HG03060 (cell line): ENCODE results near the gene DMD.
"Not testable (repeated sequence)": the region's sequence is repeated elsewhere in the genome, so short reads cannot be mapped to it uniquely, and the experiment has no call there.

Experiments
- ATAC-seq: cut with Tn5 transposase; IDR thresholded peaks from one replicate; pipeline ENCODE4 v1.9.1; 2021; ENCODE audit warnings: low read depth, moderate number of reproducible peaks; ENCODE audit not compliant: unreplicated experiment

DMD gene

DNA sequence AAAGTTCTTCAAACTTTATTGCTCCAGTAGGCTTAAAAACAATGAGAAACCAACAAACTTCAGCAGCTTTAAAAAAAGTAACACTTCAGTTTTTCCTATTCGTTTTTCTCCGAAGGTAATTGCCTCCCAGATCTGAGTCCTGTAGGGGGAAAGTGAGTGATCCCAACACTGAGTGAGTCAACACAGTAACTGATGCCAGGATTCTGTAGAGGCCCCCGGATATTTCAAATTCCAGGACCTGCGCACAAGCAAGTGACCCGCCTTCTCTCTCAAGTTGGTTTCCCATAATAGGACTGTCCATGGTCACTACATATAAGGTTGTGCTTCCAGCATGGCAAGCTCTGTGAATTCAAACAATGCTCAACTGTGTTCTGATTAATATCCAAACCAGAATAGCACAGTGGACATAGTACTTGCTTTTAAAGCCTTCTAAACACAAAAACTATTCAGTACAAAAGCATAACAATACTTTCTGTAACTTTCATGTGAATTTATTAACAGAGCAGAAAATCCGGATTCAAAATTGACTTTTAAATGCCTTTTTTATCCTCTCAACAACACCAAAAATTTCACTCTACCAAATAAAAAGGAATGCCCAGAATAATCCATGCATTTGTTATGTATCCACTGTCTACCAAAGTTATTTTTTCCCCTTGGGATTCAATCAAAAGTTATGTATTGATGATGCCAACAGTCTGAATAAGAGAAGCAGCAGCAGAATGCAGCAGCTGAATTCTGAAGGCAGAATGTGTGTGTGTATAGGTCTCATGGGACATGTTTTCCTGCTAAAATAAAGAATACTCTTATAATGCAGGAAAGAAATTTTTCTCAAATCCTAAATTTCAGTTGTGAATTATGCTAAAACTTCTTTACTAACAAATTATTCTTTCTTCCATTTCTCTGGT lies at the start of gene DMD:
Gene DMD (minus strand): TSS at position 194 of the 905 bp plus-strand sequence. CDS start 237 bp downstream, outside the sequence.
- no peak for ATAC-seq

DNA sequence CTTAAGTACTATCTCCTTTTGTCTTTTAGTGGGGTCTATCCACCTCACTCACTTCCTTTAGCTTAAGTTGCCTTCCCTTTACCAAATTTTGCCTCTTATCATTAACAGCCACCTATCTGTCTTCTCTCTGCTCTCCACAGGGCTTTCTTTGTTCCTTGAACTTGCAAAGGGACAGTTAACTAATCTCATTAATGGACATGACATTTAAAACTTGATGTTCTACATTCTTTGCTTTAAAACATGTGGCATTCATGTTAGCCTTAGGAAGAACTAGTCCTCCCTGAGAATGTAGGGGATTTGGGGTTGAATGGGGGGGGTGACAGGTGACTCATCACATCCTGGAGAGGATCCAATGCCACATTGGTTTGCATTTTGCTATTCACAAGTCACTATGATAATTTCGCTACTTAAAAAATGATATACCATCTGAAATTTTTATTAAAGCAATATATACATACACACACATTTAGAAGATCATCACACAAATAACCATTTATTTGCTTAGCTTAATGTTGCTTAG lies 41.0 kb upstream of the DMD start:
- no peak for ATAC-seq

DNA sequence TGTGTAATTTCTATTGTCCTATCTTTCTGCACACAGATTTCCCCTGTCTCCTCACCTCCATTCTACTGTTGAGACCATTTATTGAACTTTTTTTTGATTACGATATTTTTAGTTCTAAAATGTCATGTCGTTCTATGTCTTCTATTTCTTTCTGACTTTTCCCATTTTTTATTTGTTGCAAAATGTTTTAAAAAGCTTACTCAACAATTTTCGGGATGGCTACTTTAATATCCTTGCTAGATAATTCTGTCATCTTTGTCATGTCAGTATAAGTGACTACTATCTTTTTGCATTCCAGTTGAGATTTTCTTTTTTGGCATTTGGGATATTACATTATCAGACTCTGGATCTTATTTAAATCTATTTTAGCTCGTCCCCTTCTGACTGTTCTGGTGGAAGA lies 7.5 kb upstream of the DMD start:
- no peak for ATAC-seq

DNA sequence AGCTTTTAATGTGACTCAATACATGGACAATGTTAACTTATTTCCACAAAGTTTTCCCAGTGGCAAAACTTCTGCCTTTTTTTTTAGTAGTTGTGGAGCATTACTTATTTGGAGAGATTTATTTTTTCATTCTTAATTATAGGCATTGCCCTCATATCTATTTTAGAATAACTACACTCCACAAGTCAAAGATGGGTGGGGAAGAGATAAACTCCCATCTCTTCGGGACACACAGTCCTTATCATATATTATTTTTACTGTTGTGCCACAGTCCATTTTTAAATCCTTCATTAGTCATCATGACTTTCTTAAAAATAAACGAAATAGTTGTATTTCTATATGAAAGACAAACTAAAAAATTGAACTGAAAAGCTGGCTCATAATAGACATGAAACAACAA lies 1.2 kb downstream of the DMD start:
- ATAC-seq = no peak

DNA sequence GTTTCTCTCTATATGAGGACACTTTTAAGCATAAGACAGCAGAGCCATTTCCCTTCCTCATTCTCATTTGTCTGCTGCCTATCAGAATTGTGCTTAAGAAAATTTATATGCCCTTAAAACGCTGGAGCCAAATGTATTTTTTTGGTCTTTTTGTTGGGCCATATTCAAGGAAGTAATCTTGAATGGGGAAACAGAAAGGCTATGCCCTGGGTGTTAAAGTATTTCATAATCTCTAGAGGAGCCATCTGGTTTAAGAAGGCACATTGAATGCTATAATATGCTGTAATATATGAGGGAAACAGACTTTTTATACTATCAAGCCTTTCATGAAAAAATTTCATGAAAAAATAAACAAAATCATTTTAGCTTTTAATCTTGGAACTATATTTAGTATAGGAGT lies 4.3 kb downstream of the DMD start:
- ATAC-seq = no peak

DNA sequence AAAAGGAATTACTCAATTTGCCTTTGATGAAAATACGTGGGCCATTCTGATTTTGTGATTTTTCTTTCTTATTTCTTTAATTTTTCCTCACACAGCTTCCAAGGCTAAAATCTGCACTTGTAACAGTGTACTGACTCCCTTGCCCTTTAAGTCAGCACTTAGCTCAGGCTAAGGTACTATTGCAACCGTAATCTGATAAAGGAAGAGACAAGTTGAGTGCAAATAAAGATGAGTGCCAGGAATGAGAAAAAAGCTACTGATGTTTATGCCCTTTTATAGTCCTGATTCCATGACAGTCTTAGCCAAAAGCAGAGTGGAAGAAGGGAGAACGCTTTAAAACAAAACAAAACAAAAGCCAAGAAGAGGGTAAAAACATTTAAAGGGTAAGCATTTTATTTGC lies 6.0 kb downstream of the DMD start:
- ATAC-seq = no peak

DNA sequence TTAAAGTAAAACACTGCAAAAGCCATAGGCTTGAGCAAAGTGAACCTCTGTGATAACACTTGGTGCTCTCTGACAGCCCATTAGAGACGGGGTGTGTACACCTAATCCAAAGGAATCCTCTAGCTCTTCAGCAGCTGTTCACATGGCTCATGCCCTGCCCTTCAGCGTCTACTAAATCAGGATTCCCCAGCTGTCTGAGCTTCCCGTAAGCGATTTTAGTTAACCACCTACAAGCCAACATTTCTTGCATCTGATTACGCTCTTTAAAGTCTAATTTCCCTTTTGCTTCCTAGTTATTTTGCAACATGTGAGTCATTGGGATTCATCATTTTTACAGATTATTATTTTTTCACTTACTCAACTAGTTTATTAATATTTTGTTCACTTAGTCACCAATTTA lies 6.5 kb downstream of the DMD start:
- no peak for ATAC-seq

DNA sequence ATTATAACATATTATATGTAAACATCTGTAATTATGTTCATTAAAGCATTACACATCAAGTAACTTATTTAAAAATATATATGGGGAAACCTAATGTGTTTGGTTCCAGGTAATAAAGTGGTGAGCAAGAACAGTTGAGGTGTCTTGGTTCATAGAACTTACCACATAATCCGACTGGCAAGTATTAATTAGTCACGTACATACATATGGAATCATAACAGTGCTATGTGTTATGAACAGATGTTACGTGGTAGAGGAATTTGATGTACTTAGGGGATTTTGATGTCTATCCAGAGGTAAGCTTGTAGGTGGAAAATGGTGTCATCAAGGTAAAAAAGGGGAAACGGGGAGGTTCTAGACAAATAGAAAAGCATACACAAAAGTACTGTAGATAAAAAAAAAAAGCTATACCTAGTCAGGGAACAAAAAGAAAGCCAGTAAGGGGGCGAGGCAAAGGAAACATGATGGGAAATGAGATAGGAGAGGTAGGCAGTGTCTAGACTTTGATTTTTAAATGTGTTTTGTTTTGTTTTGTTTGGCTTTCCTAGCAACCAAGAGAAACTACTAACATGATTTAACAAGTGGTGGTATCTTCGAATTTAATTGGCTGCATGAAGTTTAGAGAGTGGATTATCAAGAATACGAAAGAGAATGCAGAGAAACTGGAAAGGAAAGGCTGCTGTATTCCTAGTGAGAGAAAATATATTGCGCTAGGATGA lies 12.6 kb downstream of the DMD start:
- ATAC-seq = no peak

DNA sequence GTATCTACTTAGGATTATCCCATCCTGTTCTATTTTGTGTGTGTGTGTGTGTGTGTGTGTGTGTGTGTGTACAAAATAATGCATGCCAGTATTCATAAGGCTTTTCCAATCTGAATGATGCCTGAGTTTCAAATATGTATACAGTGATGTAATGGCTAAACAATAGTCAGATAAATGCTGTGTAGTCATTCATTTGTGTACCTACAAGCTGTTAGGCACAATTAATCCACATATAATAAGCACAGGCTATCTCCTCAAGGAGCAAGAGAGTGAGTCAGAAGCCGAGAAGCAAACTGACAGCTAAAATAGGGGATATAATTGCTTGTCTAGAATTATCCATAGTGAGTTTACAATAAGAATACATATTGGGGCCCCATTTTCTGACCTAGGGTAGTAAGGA lies 15.7 kb downstream of the DMD start:
- ATAC-seq = no peak

DNA sequence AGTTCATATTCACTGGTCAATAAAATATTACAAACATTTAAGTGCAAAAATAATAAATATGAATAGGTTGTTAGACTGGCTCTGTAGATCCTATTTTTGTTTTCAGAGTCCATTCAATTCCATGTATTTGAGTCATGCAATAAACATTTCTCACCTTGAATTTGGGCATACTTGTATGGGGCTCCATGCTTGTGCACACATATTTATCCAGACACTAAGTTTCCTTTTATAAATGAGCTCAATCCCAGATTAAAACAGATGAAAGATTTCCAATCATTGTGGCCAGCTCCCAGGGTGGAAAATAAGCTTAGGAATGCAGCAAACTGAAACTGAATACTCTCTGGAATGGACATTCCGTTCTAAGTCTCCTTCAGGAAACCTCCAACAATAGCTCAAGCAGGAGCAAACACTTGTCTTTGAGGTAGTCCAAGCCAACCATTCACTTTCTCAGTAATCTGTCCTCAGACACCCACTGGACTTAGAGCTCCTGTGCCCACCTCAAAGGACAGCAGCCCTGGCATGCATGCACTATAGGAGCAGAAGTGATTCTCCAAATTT lies 16.4 kb downstream of the DMD start:
- no peak for ATAC-seq

DNA sequence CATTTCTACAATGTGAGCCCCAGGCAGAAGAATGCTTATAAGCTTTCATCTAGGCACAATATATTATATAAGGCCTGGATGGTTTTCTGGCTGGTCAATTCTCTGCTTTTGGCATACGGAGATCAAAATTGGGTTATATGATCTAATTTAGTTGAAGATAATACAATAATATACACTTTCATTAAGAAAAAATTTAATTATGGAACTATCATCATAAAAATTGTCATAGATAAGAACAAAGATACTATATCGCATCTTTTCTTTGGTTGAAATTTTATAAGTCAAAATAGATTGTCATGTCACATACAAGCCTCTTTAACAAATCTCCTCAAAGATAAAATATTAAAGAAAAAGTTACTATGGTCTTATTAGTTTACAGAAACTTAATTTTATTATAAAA lies 17.1 kb downstream of the DMD start:
- ATAC-seq = no peak

DNA sequence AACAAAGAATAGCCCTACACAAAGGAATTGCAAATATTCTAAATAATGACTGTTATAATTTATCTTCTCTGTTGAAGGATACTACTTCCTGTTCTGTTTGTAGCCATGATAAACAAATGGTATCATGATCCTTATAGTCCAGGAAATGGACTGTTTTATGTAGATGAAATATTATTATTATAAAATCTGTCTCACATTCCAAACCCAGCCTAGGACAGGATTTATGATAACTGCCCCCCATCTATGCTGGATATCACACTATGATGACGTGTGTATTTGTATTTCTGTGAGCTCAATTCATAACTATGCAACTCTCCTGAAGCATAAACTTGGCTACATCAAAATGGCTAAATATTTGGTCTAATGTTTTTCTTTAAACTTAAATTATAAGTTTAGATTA lies 21.3 kb downstream of the DMD start:
- no peak for ATAC-seq

DNA sequence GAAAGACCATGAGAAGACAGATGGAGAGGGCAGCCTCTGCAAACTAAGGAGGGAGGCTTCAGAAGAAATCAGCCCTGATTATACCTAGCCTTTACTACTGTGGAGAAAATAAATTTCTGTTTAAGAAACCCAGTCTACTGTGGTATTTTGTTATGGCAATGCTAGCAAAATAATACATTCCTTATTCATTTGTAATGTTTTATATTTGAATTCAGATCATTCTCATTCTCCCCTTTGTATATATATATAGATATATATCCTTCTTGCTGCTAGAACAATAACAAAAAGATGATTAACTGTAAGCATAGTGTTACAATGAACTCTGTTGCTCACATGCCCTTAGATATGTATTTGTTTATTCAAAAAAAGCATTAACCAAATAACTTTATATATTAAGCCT lies 22.5 kb downstream of the DMD start:
- ATAC-seq = no peak

DNA sequence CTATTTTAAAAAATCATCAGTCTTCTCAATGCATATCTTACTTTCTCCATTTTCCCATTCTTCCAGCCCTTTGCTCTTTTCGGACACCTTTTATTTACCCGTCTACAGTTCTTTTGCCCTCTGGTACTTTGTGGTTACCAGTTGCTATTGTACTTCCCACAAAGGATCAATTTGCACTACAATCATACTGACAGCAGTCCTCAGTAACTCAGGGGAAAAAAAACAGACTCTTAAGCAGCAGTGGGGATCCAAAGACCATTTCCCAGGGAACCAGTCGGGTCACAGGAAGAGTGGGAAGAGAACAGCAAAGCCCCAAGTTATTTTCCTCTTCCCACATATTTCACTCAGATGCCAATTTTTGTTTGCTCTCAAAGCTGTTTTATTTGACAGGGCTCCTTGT lies 23.1 kb downstream of the DMD start:
- no peak for ATAC-seq

DNA sequence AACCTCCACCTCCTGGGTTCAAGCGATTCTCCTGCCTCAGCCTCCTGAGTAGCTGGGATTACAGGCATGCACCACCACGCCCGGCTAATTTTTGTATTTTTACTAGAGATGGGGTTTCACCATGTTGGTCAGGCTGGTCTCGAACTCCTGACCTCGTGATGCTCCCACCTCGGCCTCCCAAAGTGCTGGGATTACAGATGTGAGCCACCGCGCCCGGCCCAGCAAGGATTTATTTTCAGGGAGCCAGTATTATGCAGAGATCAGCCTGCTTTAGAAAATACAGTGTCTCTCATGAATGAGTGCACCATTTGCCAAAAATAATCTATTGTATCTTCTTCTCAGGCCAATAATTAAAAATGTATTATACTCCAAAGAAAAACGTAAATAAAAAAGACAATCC lies 26.5 kb downstream of the DMD start:
- ATAC-seq = not testable (repeated sequence)

DNA sequence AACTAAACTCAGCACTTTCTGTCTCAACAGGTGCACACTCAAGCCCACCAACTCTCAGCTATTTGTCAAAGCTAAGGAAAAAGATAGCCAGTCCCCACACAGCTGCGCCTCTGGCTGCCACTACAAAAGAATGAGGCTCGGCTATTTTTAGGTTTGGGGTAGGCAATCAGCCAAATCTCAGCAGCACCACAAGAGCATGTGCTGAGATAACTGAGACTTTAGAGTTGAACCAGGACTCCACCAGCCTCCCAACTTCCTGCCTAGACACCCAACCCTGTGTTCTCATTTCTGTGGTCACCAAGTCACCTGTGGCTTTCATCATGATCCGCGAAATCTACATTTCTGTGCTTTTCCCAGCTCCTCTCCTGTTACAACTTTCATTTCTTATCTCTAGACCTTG lies 28.0 kb downstream of the DMD start:
- no peak for ATAC-seq

DNA sequence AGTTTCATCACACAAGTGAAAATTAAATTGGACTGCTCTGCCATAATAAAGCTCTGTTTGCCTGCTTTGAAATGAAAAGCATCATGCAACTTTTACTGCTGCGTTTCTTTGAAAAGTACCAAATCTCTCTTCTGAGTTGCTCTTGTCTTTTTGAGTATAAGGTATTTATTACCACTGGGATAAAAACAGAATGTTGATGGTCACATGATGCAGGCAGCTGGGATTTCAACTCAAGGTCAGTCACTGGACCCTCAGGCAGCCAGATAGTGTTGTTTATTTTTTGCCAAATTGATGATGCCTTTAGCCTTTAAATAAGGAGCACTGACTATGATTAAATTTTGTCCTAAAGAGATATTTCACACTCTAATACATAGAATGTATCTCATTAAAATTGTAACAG lies 32.7 kb downstream of the DMD start:
- ATAC-seq = no peak

DNA sequence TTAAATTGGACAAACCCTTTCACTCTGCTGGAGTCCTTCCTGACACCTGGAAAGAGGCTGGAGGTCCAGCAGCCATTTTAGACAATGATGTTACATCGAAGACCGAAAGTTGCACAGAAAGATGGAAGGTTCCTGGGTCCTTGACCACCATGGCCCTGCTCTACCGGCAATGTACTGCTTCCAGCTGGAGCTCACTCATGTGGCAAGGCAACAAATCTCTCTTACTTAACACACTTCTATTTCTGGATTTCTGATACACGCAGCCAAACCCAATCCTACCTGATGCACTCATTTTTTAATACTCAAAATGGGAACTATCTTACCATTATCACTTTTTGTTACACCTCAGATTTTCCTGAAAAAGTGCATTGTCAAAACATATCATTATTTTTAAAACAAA lies 33.1 kb downstream of the DMD start:
- no peak for ATAC-seq

DNA sequence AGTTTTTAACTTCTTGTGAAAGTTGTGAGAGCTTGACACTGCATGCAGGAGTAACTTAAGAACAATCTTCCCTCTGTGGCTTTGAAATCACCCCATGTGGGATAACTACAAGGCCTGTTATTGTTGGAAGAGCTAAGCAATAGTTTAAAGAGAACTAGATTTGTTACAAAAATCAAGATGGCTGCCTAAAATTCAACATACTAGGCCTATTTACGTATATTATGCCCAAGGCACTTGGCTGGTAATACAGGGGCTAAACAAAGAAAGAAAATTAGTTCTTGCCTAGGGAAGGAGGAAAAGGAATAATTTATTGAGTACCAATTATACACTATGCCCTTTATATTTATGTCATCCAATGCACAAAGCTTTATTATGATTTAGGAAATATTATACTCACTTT lies 36.1 kb downstream of the DMD start:
- no peak for ATAC-seq

DNA sequence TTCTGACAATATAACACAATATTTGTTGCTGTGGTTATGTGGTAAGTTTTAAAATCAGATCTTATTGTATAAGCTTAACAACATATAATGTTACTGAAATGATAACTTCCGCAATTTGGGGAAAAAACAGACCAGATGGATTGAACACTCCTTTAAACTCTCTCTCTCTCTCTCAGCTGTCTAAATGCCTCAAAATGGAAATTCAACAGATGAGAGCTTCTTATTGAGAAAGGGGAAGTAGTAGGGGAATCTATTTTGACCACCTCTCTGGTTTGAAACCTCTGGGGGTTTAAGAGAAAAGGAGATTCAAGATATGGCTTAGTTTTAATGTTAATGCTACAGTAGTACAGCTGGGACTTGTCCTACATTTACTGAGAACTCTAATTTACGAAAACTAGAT lies 40.3 kb downstream of the DMD start:
- ATAC-seq = no peak

DNA sequence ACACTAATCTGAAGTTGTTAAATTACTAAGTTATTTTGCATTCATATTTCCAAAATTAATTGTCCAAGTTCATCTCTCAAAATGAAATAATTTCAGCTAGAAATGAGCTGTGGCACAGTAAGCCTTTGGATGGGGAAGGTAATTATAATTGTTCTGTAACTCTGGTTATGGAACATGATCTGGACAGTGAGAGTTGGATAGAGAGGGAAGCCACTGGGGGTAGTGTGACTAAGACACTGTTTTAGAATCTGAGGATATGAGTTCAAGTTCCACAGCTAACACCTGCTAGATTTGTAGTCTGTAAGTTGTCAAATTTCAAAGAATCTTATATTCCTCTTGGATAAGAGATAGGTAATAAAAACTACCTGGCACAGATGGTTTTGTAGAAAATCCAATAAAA lies 49.5 kb downstream of the DMD start:
- ATAC-seq = no peak
